Panc1 (cell line): Measurements from ENCODE around the gene ZNF160. TPM values are rescaled to one million over a fixed set of nuclear protein-coding genes. Genes with fewer than 3 reads are reported as not detected.

Source experiments
- ATAC-seq: fragments of 200-7000 bp; cut with Tn5 transposase; 2 replicates; pipeline ENCODE4 v1.9.1; 2020; ENCODE audit warnings: mild to moderate bottlenecking, moderate library complexity
- BruUV-seq: library from RNA; stranded (reverse); fragments of 400-500 nt; replicated peaks from 2 replicates; lab custom pipeline; 2021; lab: Mats Ljungman, UMichigan
- CTCF ChIA-PET: fragments of 300-600 bp; sonication (Branson Sonifier 250); formaldehyde crosslinking; loops from one replicate; lab custom pipeline; 2022; ENCODE audit warnings: antibody characterized with exemption; lab: Charles Lee
- POLR2A ChIA-PET: fragments of 300-600 bp; sonication (Branson Sonifier 250); formaldehyde crosslinking; loops from one replicate; lab custom pipeline; 2022; ENCODE audit warnings: antibody characterized with exemption; lab: Charles Lee
- DNase-seq: peaks from one replicate; pipeline ENCODE4 v3.0.0-alpha.2; 2010; ENCODE audit warnings: low read depth, low spot score
- H3K27ac ChIP-seq: 2 replicates; pipeline ENCODE4 v1.5.1; 2011; ENCODE audit warnings: mild to moderate bottlenecking, low read length, inconsistent platforms
- H3K27me3 ChIP-seq: fragments of 200-500 bp; sonication (Bioruptor generic); 2 replicates; pipeline ENCODE4 v1.6.0; 2014; ENCODE audit warnings: low read length, inconsistent platforms; ENCODE audit not compliant: control insufficient read depth, insufficient read depth
- H3K36me3 ChIP-seq: fragments of 200-500 bp; sonication (Bioruptor generic); 2 replicates; pipeline ENCODE4 v1.5.1; 2014; ENCODE audit warnings: inconsistent platforms, mild to moderate bottlenecking, low read length, moderate library complexity; ENCODE audit not compliant: control insufficient read depth, insufficient read depth
- H3K4me1 ChIP-seq: 2 replicates; pipeline ENCODE4 v1.5.1; 2011; ENCODE audit warnings: inconsistent platforms, mild to moderate bottlenecking, low read length, moderate library complexity; ENCODE audit not compliant: control insufficient read depth, insufficient read depth
- H3K4me3 ChIP-seq, 2 experiments: 2 replicates each; pipeline ENCODE4 v1.5.1; 2011 to 2012; ENCODE audit warnings: low read depth in 2 of 2, low read length in 2 of 2, mild to moderate bottlenecking in 2 of 2, inconsistent platforms in 1 of 2, moderate library complexity in 1 of 2
- H3K9me3 ChIP-seq: fragments of 200-500 bp; sonication (Bioruptor generic); 2 replicates; pipeline ENCODE4 v1.5.1; 2014; ENCODE audit warnings: low read depth, mild to moderate bottlenecking, inconsistent platforms, low read length, moderate library complexity; ENCODE audit not compliant: control insufficient read depth, insufficient read depth
- POLR2AphosphoS5 ChIP-seq: IDR thresholded peaks from 2 replicates; pipeline ENCODE4 v1.6.1; 2012; ENCODE audit warnings: mild to moderate bottlenecking, low read depth, low read length, moderate library complexity
- SIN3A ChIP-seq: IDR thresholded peaks from 2 replicates; pipeline ENCODE4 v1.6.1; 2012; ENCODE audit warnings: low read depth, mild to moderate bottlenecking, low read length, moderate library complexity, borderline replicate concordance; ENCODE audit not compliant: insufficient read depth
- TCF7L2 ChIP-seq: IDR thresholded peaks from 2 replicates; pipeline ENCODE4 v1.6.1; 2011; ENCODE audit warnings: mild to moderate bottlenecking, low read depth, low read length, inconsistent platforms
- in situ Hi-C: cut with HindIII; loops from 2 replicates; pipeline ENCODE4 v1.10.0; 2016; ENCODE audit warnings: low sequenced_read_pairs, low pct_unique_long_range_greater_than_20kb
- intact Hi-C: fragments of 100-400 bp; cut with micrococcal nuclease; formaldehyde crosslinking; loops from one replicate; pipeline ENCODE4 v1.10.0; 2022; ENCODE audit not compliant: unreplicated experiment
- total RNA-seq: library from RNA; stranded (reverse); gene quantifications from one replicate; pipeline ENCODE4 v1.2.1, GENCODE V29; 2021; ENCODE audit not compliant: unreplicated experiment
- TF ChIP-seq, protein P1 (sequence below), 2 experiments: IDR thresholded peaks; 2 replicates each; pipeline ENCODE4 v1.6.1; 2011 to 2012; ENCODE audit warnings: low read depth in 2 of 2, control low read depth in 1 of 2, low read length in 1 of 2, mild to moderate bottlenecking in 1 of 2, moderate library complexity in 1 of 2; ENCODE audit not compliant: insufficient read depth in 1 of 2
- TF ChIP-seq, protein P2 (sequence below): fragments of 450-650 bp; IDR thresholded peaks from 2 replicates; pipeline ENCODE4 v1.5.1; 2017; ENCODE audit warnings: mild to moderate bottlenecking

Gene ZNF160
- total RNA-seq, 1 experiment from 2014 or later = 29.1 TPM

DNA sequence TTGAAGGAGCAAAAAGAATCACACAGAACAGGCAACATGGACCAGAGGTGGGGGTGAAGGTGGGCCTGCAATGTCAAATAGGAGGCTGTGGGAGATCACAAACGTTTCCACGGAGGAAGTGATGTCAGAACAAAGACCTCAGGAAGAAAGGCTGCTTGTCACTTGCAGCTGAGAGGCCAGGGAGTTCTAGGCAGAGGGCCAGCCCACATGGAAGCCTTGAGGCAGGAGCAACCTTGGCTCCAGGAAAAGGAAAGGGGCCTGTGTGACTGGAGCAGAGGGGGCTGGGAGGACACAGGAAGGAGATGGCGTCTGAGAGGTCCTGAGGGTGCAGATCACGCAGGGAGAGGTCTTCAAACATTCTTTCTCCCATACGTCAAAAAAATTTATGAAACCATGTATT, 16.3 kb downstream of the ZNF160 start:
- no TSS peak for BruUV-seq
- ChIA-PET POLR2A (no interaction called here), CTCF (no interaction called here)
- Histone ChIP-seq H3K36me3 (peaks cover 11% of the 10 kb centered on the region), H3K4me1 (no peaks in the 10 kb centered on the region), H3K9me3 (no peaks in the 10 kb centered on the region), H3K4me3 (no peak overlapping the region), H3K27me3 (no peaks in the 10 kb centered on the region), H3K27ac (no peak overlapping the region)
- in situ Hi-C loops = no loop called here
- intact Hi-C loops = no loop called here
- TF ChIP-seq TCF7L2 (no peak), SIN3A (no peak), POLR2AphosphoS5 (no peak)
- TF ChIP-seq, protein P1, sequence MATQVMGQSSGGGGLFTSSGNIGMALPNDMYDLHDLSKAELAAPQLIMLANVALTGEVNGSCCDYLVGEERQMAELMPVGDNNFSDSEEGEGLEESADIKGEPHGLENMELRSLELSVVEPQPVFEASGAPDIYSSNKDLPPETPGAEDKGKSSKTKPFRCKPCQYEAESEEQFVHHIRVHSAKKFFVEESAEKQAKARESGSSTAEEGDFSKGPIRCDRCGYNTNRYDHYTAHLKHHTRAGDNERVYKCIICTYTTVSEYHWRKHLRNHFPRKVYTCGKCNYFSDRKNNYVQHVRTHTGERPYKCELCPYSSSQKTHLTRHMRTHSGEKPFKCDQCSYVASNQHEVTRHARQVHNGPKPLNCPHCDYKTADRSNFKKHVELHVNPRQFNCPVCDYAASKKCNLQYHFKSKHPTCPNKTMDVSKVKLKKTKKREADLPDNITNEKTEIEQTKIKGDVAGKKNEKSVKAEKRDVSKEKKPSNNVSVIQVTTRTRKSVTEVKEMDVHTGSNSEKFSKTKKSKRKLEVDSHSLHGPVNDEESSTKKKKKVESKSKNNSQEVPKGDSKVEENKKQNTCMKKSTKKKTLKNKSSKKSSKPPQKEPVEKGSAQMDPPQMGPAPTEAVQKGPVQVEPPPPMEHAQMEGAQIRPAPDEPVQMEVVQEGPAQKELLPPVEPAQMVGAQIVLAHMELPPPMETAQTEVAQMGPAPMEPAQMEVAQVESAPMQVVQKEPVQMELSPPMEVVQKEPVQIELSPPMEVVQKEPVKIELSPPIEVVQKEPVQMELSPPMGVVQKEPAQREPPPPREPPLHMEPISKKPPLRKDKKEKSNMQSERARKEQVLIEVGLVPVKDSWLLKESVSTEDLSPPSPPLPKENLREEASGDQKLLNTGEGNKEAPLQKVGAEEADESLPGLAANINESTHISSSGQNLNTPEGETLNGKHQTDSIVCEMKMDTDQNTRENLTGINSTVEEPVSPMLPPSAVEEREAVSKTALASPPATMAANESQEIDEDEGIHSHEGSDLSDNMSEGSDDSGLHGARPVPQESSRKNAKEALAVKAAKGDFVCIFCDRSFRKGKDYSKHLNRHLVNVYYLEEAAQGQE (IDR thresholded peaks at IDR 0.05; ENCODE audit: insufficient read depth in 1 of 2, low read depth in 2 of 2, low read length in 1 of 2) = no peak
- TF ChIP-seq, protein P2, sequence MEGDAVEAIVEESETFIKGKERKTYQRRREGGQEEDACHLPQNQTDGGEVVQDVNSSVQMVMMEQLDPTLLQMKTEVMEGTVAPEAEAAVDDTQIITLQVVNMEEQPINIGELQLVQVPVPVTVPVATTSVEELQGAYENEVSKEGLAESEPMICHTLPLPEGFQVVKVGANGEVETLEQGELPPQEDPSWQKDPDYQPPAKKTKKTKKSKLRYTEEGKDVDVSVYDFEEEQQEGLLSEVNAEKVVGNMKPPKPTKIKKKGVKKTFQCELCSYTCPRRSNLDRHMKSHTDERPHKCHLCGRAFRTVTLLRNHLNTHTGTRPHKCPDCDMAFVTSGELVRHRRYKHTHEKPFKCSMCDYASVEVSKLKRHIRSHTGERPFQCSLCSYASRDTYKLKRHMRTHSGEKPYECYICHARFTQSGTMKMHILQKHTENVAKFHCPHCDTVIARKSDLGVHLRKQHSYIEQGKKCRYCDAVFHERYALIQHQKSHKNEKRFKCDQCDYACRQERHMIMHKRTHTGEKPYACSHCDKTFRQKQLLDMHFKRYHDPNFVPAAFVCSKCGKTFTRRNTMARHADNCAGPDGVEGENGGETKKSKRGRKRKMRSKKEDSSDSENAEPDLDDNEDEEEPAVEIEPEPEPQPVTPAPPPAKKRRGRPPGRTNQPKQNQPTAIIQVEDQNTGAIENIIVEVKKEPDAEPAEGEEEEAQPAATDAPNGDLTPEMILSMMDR = no peak
- ATAC-seq (no peak), DNase-seq (no peak)

DNA sequence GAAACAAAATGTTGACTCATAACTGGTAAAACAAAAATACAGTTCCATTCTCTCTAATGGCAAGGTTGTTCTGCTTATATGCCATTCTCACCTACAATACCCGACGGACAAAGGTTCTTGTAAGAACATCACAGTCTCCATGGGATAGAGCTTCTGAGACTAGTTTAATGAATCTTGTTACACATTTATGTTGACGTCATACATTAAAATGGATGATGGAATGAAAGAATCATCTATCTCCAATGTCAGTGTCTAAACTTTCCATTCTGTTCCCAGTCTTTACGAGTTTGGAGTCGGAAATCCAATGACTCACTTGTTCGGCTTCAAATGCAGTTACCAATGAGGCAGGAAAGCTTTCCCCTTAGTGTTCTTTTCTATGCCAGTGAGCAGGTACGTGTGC, 17.7 kb downstream of the ZNF160 start:
- DNase-seq (no peak), ATAC-seq (no peak)
- no TSS peak for BruUV-seq
- in situ Hi-C loops (no loop called here), intact Hi-C loops (no loop called here)
- H3K36me3 ChIP-seq = peaks cover 4% of the 10 kb centered on the region
- H3K27me3 ChIP-seq = no peaks in the 10 kb centered on the region
- TF ChIP-seq, protein P2 = no peak
- TF ChIP-seq POLR2AphosphoS5 = no peak
- TF ChIP-seq SIN3A = no peak
- no peak for TF ChIP-seq TCF7L2
- TF ChIP-seq, protein P1 (IDR thresholded peaks at IDR 0.05; ENCODE audit: insufficient read depth in 1 of 2, low read depth in 2 of 2, low read length in 1 of 2) = no peak
- no peaks in the 10 kb centered on the region for H3K4me1 ChIP-seq
- no peak overlapping the region for H3K4me3 ChIP-seq
- CTCF ChIA-PET = no interaction called here
- H3K27ac ChIP-seq = no peak overlapping the region
- H3K9me3 ChIP-seq = peaks cover 4% of the 10 kb centered on the region; the same call in 1 of the 2 replicates
- POLR2A ChIA-PET = interaction anchor here (0.8 kb wide), 1 partner anchor 24 kb away, joined by 3 read pairs; no protein-coding TSS in a partner anchor
